WTC11 (cell line): ENCODE data around the gene PIK3C3.

ENCODE experiments used
- KAT7 ChIP-seq: sonication (generic); formaldehyde crosslinking; IDR thresholded peaks from 2 replicates; pipeline ENCODE4 v1.8.1; 2023; ENCODE audit warnings: missing genetic modification reagents, mild to moderate bottlenecking, borderline replicate concordance
- TF ChIP-seq, protein P1 (sequence below): fragments of 200-600 bp; IDR thresholded peaks from 2 replicates; pipeline ENCODE4 v1.8.0; 2022; ENCODE audit warnings: antibody characterized with exemption
- TF ChIP-seq, protein P2 (sequence below): sonication (generic); formaldehyde crosslinking; IDR thresholded peaks from 2 replicates; pipeline ENCODE4 v1.8.1; 2022; ENCODE audit warnings: mild to moderate bottlenecking, moderate library complexity, missing genetic modification reagents
- TF ChIP-seq, protein P3 (sequence below): sonication (generic); formaldehyde crosslinking; conservative IDR thresholded peaks from 2 replicates; pipeline ENCODE4 v1.8.1; 2023; ENCODE audit warnings: mild to moderate bottlenecking, low read depth, missing genetic modification reagents, moderate library complexity

DNA sequence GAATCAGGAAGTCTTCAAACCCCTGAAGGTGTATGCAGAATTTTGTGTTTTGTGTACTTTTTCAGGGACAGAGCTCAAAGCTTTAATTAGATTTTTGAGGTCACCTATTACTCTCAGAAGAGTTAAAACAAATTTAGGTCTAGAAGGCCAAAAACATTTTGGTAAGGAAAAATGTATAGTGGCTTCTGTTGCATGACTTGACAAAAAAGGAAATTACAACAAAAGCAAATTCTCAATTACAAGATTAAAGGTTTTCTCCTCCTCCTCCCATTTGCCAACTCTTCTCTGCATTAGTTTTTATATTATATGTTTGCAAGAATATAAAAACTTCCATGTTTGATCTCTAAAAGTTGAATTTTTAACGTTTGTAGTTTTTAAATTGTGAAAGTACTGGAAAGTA, 4.0 kb downstream of the PIK3C3 start:
- TF ChIP-seq, protein P1, sequence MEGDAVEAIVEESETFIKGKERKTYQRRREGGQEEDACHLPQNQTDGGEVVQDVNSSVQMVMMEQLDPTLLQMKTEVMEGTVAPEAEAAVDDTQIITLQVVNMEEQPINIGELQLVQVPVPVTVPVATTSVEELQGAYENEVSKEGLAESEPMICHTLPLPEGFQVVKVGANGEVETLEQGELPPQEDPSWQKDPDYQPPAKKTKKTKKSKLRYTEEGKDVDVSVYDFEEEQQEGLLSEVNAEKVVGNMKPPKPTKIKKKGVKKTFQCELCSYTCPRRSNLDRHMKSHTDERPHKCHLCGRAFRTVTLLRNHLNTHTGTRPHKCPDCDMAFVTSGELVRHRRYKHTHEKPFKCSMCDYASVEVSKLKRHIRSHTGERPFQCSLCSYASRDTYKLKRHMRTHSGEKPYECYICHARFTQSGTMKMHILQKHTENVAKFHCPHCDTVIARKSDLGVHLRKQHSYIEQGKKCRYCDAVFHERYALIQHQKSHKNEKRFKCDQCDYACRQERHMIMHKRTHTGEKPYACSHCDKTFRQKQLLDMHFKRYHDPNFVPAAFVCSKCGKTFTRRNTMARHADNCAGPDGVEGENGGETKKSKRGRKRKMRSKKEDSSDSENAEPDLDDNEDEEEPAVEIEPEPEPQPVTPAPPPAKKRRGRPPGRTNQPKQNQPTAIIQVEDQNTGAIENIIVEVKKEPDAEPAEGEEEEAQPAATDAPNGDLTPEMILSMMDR: no peak
- TF ChIP-seq, protein P2, sequence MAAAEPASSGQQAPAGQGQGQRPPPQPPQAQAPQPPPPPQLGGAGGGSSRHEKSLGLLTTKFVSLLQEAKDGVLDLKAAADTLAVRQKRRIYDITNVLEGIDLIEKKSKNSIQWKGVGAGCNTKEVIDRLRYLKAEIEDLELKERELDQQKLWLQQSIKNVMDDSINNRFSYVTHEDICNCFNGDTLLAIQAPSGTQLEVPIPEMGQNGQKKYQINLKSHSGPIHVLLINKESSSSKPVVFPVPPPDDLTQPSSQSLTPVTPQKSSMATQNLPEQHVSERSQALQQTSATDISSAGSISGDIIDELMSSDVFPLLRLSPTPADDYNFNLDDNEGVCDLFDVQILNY: no peak
- TF ChIP-seq, protein P3, sequence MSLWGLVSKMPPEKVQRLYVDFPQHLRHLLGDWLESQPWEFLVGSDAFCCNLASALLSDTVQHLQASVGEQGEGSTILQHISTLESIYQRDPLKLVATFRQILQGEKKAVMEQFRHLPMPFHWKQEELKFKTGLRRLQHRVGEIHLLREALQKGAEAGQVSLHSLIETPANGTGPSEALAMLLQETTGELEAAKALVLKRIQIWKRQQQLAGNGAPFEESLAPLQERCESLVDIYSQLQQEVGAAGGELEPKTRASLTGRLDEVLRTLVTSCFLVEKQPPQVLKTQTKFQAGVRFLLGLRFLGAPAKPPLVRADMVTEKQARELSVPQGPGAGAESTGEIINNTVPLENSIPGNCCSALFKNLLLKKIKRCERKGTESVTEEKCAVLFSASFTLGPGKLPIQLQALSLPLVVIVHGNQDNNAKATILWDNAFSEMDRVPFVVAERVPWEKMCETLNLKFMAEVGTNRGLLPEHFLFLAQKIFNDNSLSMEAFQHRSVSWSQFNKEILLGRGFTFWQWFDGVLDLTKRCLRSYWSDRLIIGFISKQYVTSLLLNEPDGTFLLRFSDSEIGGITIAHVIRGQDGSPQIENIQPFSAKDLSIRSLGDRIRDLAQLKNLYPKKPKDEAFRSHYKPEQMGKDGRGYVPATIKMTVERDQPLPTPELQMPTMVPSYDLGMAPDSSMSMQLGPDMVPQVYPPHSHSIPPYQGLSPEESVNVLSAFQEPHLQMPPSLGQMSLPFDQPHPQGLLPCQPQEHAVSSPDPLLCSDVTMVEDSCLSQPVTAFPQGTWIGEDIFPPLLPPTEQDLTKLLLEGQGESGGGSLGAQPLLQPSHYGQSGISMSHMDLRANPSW (CRISPR knock-in tag): no peak
- no peak for TF ChIP-seq KAT7 (CRISPR knock-in tag)
